ENCODE results near the gene ABCD1. TPM values are rescaled to one million over a fixed set of nuclear protein-coding genes. Genes with fewer than 3 reads are reported as not detected.
"Not testable (repeated sequence)": the region's sequence is repeated elsewhere in the genome, so short reads cannot be mapped to it uniquely, and the experiment has no call there.

The ABCD1 gene
- total RNA-seq, 2 experiments from 2014 or later = 4.1 to 4.3 TPM

DNA sequence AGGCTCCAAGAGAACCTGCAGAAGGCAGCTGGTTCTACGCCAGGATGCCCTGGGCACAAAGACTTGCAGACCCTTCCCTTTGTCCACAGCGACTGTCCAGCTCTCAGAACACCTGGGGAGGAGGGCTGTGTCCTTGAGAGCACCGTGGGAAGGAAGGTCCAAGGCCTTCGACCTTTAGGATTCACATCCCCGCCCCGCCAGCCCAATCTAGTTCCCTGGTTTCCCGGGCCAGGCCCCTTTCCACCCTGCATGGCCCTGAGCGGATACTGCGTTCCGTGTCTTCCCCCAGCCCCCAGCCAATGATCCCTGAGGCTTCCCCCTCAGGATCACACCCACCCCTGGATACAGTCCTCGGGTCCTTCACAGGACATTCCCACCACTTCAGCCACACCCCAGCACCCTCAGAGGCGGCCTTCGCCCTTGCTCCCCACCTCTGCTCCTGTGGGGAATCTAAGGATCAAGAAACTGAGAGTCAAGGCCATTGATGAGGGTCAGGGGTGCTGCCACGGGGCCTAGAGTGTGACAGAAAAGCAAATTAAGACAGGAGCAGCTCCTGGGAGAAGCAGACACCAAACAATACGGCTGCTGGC is 9.1 kb downstream of the ABCD1 start:
- H3K27me3 Mint-ChIP-seq = no peaks in the 10 kb centered on the region
- no peak overlapping the region for H3K27ac Mint-ChIP-seq
- peaks cover 15% of the 10 kb centered on the region for H3K36me3 Mint-ChIP-seq
- H3K4me1 Mint-ChIP-seq = peaks cover 20% of the 10 kb centered on the region
- H3K4me3 Mint-ChIP-seq = no peak overlapping the region
- no peak for DNase-seq
- H3K9me3 Mint-ChIP-seq = peaks cover 6% of the 10 kb centered on the region

DNA sequence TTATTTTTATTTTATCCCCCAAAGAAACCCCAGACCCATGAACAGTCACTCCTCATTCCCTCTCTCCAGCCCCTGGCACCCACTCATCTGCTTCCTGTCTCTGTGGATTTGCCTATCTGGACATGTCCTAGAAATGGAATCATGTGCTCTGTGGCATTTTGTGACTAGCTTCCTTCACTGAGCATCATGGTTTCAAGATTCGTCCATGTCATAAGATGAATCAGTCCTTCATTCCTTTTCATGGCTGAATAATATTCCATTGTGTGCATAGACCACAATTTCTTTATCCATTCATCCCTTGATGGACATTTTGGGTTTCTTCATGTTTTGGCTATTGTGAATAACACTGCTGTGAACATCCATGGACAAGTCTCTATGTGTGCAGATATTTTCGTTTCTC is 10.2 kb downstream of the ABCD1 start:
- H3K4me1 Mint-ChIP-seq = peaks cover 23% of the 10 kb centered on the region
- peaks cover 15% of the 10 kb centered on the region for H3K36me3 Mint-ChIP-seq
- H3K9me3 Mint-ChIP-seq = peaks cover 6% of the 10 kb centered on the region
- H3K4me3 Mint-ChIP-seq = no peak overlapping the region
- H3K27ac Mint-ChIP-seq = no peak overlapping the region
- no peaks in the 10 kb centered on the region for H3K27me3 Mint-ChIP-seq
- DNase-seq = no peak

DNA sequence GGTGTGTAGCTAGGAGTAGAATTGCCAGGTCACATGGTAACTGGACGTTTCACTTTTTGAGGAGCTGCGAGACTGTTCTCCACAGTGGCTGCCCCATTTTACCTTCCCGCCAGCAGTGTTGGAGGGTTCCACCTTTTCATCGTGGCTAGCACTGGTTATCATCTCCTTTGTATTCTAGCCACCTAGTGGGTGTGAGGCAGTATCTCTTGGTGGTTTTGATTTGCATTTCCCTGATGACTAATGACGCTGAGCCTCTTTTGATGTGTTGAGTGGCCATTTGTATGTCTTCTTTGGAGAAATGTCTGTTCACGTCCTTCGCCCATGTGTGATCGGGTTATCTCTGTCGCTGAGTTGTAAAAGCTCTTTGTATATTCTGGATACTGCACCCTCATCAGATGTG is 10.6 kb downstream of the ABCD1 start:
- no peak overlapping the region for H3K4me3 Mint-ChIP-seq
- peaks cover 27% of the 10 kb centered on the region for H3K4me1 Mint-ChIP-seq
- no peaks in the 10 kb centered on the region for H3K27me3 Mint-ChIP-seq
- peaks cover 6% of the 10 kb centered on the region for H3K9me3 Mint-ChIP-seq
- peaks cover 15% of the 10 kb centered on the region for H3K36me3 Mint-ChIP-seq
- DNase-seq = no peak
- H3K27ac Mint-ChIP-seq = no peak overlapping the region

DNA sequence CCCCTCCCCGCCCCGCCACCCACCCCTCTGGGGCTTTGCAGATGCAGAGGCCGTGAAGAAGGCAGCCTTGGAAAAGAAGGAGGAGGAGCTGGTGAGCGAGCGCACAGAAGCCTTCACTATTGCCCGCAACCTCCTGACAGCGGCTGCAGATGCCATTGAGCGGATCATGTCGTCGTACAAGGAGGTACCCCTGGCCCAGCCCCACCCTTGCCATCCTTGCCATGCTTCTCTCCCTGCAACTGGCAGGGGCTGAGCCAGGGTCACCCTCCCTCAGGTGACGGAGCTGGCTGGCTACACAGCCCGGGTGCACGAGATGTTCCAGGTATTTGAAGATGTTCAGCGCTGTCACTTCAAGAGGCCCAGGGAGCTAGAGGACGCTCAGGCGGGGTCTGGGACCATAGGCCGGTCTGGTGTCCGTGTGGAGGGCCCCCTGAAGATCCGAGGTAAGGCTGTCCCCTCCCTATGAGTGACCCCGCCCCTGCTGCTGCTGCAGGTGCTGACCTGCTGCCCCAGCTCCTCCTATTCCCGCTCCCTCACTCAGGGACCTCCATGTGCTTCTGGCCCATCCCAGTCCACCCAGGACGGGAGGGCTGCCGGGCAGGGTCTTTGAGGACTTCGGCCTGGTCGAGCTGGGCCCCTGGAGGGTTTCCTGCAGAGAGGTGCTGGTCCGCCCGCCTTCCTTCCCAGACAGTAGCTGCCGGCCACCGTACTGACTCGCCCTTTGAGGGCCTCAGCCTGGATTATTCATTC is 11.6 kb downstream of the ABCD1 start:
- Mint-ChIP-seq H3K36me3 (peaks cover 12% of the 10 kb centered on the region), H3K4me1 (peaks cover 27% of the 10 kb centered on the region), H3K9me3 (peaks cover 6% of the 10 kb centered on the region), H3K4me3 (no peak overlapping the region), H3K27ac (peak overlapping the region; percentile 45), H3K27me3 (no peaks in the 10 kb centered on the region)
- no peak for DNase-seq

DNA sequence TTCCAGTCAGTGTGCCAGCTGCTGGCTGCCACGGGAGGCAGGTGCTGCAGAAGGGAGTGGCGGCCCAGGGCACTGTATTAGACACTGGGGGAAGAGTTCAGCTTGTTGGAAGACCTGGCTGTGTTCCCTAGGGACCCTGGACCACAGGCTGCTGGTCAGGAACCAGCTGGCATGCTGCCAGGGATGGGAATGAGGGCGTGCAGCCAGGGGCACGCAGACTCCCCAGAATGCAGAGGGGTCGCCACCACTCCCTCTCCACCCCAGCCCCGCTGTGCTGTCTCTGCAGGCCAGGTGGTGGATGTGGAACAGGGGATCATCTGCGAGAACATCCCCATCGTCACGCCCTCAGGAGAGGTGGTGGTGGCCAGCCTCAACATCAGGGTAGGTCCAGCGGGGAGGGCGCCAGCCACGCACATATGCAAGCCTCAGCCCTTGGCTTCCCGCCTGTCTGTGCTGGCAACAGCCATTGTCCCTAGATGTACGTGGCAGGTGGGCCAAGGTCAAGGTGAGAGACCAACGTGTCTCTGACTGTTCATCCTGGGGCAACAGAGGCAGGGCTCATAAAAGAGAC is 12.3 kb downstream of the ABCD1 start:
- Mint-ChIP-seq H3K27ac (no peak overlapping the region), H3K9me3 (no peaks in the 10 kb centered on the region), H3K4me1 (peaks cover 20% of the 10 kb centered on the region), H3K36me3 (peaks cover 5% of the 10 kb centered on the region), H3K4me3 (no peak overlapping the region), H3K27me3 (no peaks in the 10 kb centered on the region)
- DNase-seq = no peak

DNA sequence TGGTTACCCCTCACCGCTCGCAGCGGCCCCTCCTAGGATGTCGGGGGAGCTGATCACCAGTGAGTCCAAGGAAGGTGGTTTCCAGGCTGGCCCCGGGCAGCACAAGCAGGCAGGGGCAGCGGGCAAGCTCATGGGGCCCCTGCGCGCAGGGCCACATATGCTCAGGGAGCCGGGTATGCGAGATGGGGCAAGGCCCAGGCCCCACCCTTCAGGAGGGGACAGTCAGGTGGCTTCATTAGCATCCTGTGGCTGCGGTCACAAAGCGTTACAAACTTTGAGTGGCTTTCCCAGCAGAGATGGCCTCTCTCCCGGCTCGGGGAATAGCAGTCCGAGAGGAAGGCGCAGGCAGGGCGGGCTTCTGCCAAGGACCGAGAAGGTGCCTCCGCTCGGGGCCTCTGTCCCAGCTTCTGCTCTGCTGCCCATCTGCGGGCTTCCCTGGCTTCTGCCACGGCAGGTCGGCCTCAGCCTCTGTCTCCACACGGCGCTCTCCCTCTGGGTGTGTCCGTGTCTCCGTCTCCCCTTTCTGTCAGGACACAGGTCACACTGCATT is 13.5 kb downstream of the ABCD1 start:
- Mint-ChIP-seq H3K9me3 (no peaks in the 10 kb centered on the region), H3K27me3 (no peaks in the 10 kb centered on the region)

DNA sequence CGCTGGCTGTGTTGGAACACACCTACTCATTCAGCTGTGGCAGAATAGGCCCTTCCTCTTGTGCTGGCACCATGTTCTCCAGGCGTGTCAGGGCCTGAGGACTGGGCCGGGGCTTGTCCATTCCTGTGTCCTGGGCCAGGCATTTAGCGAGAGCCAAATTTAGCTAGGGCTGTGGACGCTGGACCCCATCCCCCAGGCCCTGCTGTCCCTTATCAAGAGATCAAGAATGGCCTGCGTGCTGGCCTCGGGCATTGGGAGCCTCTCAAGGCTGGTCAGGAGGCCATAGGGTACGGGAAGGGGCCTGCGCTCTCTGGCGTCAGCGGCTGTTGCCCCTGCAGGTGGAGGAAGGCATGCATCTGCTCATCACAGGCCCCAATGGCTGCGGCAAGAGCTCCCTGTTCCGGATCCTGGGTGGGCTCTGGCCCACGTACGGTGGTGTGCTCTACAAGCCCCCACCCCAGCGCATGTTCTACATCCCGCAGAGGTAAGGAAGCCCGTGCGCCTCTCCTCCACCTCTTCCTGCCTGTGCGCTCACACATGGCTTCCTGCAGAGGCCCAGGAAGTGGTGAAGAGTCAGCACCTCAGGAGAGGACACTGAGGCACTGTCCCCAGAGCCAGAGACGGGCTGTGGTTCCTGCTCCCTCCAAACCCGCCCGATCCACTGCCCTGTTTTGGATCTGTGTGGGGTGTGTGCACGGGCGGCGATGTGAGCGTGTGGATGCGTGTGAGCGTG is 15.3 kb downstream of the ABCD1 start:
- peak overlapping the region; percentile 60 for H3K27ac Mint-ChIP-seq
- peak; percentile 9 for DNase-seq

More for the DNA sequence above, 13.5 kb downstream of the ABCD1 start:
- no peak overlapping the region for H3K27ac Mint-ChIP-seq
- H3K4me3 Mint-ChIP-seq = no peak overlapping the region
- H3K4me1 Mint-ChIP-seq = peaks cover 20% of the 10 kb centered on the region
- H3K36me3 Mint-ChIP-seq = peaks cover 1% of the 10 kb centered on the region
- DNase-seq = no peak

DNA sequence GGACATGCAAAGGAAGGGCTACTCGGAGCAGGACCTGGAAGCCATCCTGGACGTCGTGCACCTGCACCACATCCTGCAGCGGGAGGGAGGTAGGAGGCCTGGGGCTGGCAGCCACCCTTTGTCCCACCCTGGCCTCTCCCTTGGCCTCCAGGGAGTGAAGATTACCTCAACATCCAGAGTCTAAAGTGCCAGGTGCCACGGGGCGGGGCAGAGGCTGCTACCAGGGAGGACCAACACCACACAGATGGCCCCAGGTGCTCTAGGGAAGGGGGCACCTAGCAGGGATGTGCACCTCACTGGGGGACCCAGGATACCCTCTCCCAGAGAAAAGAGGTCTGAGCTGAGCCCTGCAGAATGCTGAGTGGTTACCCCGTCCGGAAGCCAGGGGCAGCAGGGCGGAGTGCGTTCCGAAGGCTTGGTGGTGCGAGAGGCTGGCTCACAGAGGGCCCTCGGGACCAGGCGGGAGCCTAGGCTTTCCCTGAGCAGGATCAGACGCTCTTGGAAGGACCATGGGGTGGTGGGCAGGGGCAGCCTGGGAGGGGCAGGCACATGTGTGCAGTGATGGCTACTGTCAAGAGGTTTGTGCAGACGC is 16.1 kb downstream of the ABCD1 start:
- H3K9me3 Mint-ChIP-seq = no peaks in the 10 kb centered on the region
- peak overlapping the region; percentile 10 for H3K4me3 Mint-ChIP-seq
- H3K27ac Mint-ChIP-seq = peak overlapping the region; percentile 60
- no peaks in the 10 kb centered on the region for H3K36me3 Mint-ChIP-seq
- H3K27me3 Mint-ChIP-seq = peaks cover 4% of the 10 kb centered on the region
- DNase-seq = no peak
- H3K4me1 Mint-ChIP-seq = peaks cover 12% of the 10 kb centered on the region

More for the DNA sequence above, 15.3 kb downstream of the ABCD1 start:
- Mint-ChIP-seq H3K36me3 (no peaks in the 10 kb centered on the region), H3K27me3 (peaks cover 4% of the 10 kb centered on the region), H3K4me3 (peak overlapping the region; percentile 42), H3K4me1 (peaks cover 20% of the 10 kb centered on the region), H3K9me3 (no peaks in the 10 kb centered on the region)

DNA sequence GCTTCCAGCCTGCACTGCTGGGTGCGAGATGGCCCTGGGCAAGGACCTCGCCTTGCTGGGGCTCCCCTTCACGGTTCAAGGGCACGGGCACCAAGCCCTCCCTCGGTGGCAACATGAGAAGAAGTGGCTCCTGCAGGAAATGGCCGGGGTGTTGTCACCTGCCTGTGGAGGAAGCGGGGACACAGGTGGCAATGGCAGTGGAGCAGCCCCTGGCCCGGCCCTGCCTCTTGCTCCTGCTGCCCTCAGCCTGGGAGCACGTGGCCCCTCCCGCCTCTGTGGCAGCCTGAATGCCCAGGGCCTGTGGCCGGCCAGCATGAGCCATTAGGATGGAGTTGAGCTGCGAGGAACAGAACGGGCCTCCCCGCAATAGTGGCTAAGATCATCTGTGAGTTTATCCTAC is 16.8 kb downstream of the ABCD1 start:
- Mint-ChIP-seq H3K4me3 (no peak overlapping the region), H3K27ac (no peak overlapping the region)

DNA sequence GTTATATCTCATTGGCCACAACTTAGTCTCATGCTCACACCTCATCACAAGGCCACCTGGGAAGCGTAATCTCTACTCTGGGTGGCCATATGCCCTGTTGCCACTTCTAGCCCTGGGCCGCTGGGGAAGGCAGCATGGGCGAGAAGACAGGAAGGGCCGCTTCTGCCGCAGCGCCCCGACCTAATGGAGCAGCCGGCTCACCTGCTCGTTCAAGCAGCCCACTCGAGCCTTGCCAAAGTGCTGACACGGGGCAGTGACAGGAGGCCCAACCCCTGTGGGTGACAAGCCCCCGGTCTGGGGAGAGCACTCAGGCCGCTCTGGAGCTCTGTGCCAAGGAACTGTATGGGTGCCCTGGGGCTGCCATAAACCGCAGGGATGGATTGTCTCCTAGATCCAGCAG is 17.5 kb downstream of the ABCD1 start:
- not testable (repeated sequence) for H3K27me3 Mint-ChIP-seq, H3K9me3 Mint-ChIP-seq
- H3K4me1 Mint-ChIP-seq = peaks cover 12% of the 10 kb centered on the region

More for the DNA sequence above, 16.8 kb downstream of the ABCD1 start:
- DNase-seq = no peak
- Mint-ChIP-seq H3K4me1 (peaks cover 12% of the 10 kb centered on the region), H3K27me3 (peaks cover 7% of the 10 kb centered on the region), H3K36me3 (no peaks in the 10 kb centered on the region), H3K9me3 (no peaks in the 10 kb centered on the region)

DNA sequence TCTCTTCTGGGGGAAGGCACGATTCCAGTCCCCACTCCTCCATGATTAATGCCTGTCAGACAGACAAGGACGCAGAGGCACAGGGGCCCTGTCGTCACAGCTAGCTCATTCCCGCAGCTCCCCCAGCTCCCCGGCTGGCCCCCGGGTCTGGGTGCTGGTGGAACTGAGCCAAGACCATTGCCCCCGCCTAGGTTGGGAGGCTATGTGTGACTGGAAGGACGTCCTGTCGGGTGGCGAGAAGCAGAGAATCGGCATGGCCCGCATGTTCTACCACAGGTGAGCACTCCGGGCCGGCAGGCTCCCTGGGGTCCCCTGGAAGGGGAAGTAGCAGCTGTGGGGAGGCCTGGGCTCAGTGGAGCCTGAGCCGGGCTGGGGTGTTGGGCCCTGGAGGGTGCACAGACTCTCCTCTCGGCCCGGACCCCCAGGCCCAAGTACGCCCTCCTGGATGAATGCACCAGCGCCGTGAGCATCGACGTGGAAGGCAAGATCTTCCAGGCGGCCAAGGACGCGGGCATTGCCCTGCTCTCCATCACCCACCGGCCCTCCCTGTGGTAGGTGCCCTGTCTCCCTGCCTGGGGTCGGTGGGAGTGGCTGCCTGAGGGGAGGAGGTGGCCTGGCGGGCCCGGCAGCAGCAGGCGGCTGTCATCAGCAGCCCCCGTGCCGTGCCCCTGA is 18.3 kb downstream of the ABCD1 start:
- H3K27ac Mint-ChIP-seq, H3K36me3 Mint-ChIP-seq, H3K27me3 Mint-ChIP-seq, DNase-seq, H3K9me3 Mint-ChIP-seq, H3K4me3 Mint-ChIP-seq: not testable (repeated sequence)
- H3K4me1 Mint-ChIP-seq = peaks cover 12% of the 10 kb centered on the region

More for the DNA sequence above, 17.5 kb downstream of the ABCD1 start:
- not testable (repeated sequence) for DNase-seq, H3K4me3 Mint-ChIP-seq, H3K36me3 Mint-ChIP-seq, H3K27ac Mint-ChIP-seq

DNA sequence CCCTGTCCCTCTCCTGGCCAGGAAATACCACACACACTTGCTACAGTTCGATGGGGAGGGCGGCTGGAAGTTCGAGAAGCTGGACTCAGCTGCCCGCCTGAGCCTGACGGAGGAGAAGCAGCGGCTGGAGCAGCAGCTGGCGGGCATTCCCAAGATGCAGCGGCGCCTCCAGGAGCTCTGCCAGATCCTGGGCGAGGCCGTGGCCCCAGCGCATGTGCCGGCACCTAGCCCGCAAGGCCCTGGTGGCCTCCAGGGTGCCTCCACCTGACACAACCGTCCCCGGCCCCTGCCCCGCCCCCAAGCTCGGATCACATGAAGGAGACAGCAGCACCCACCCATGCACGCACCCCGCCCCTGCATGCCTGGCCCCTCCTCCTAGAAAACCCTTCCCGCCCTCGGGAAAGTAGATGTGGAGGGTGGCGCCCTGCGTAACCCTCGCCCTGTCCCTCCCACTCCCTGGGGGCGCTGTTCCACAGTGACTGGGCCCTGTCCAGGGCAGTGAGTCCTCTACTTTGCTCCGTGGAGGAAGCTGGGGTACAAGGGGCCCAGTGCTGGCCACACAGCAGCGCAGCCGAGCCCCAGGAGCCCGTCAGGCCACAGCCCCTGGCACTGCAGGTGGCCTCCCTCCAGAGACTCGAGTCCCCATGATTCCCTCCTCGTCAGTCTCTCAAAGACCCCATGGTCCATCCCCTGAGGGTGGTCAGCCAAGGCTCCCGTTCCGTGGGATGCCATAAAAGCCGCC is 19.0 kb downstream of the ABCD1 start:
- H3K36me3 Mint-ChIP-seq, H3K27me3 Mint-ChIP-seq, DNase-seq: not testable (repeated sequence)

DNA sequence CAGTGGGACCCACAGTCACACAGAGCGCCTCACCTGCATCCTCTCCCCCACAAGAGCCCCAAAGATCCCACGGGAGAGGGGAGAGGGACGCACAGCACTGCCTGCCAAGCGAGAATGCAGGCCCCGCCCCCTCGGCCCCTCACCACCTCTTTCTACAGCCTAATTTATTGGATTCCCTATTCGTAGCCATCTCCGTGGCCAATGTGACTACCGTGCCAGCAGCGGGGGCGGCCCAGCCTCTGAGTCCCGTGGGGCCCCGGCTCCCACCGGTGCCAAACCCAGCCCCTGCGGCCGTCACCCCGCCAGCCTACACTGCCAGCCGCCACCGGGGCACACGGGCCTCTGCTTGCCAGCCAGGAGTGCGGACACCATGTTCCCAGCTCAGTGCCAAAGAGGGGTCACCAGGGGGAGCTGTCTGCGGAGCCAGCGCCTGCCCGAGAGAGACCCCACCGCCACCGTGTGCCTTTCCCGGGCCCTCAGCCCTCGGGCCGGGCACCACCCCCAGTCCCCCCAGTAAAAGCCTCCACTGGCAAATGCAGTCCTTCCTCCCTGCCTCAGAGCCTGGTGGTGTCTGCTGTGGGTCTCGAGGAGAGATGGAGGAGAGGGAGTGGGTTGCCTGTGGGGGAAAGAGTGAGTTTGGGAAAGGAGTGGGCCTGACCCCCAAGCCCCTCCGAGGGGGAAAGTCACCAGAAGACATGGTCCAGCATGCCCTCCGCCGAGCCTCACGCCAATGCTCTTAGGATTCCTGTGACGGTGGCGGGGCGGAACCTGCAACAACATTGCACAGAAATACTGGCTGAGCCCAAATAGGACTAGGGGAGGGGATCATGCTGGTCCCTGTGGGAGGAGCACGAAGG is 19.8 kb downstream of the ABCD1 start:
- no peaks in the 10 kb centered on the region for H3K9me3 Mint-ChIP-seq
- no peak overlapping the region for H3K4me3 Mint-ChIP-seq
- no peak overlapping the region for H3K27ac Mint-ChIP-seq
- no peaks in the 10 kb centered on the region for H3K36me3 Mint-ChIP-seq
- no peak for DNase-seq
- peaks cover 11% of the 10 kb centered on the region for H3K4me1 Mint-ChIP-seq
- peaks cover 7% of the 10 kb centered on the region for H3K27me3 Mint-ChIP-seq

More for the DNA sequence above, 19.0 kb downstream of the ABCD1 start:
- peaks cover 12% of the 10 kb centered on the region for H3K4me1 Mint-ChIP-seq
- H3K27ac Mint-ChIP-seq, H3K9me3 Mint-ChIP-seq, H3K4me3 Mint-ChIP-seq: not testable (repeated sequence)

All from activated naive CD8-positive, alpha-beta T cell treated with anti-CD3 and anti-CD28 coated beads for 36 hours (primary cell).